HepG2 (cell line): Measurements from ENCODE around the gene SELENOW. TPM values are rescaled to one million over a fixed set of nuclear protein-coding genes. Genes with fewer than 3 reads are reported as not detected.
A peak's percentile ranks its signal among the peaks of the same experiment; 100 is the strongest.

ENCODE experiments used
- ARNT2 ChIP-seq: sonication (generic); formaldehyde crosslinking; IDR thresholded peaks from 2 replicates; pipeline ENCODE4 v1.8.0; 2022; ENCODE audit warnings: mild to moderate bottlenecking, low read depth, missing genetic modification reagents, moderate library complexity
- CTCF ChIP-seq: sonication (generic); formaldehyde crosslinking; IDR thresholded peaks from 2 replicates; pipeline ENCODE4 v1.5.0; 2020; ENCODE audit warnings: mild to moderate bottlenecking, missing genetic modification reagents, moderate library complexity
- DBP ChIP-seq: sonication (generic); formaldehyde crosslinking; IDR thresholded peaks from 2 replicates; pipeline ENCODE4 v1.4.0; 2020; ENCODE audit warnings: missing genetic modification reagents; ENCODE audit errors: not compliant biosample characterization
- EP300 ChIP-seq, 3 experiments: sonication (generic) in 1 of 3; formaldehyde crosslinking in 1 of 3; IDR thresholded peaks; 2 replicates each; pipeline versions ENCODE4 v1.5.1 to v1.6.1; 2011 to 2020; ENCODE audit warnings: low read depth in 2 of 3, low read length in 2 of 3, borderline replicate concordance in 1 of 3, improper control_type of control experiment in 1 of 3, mild to moderate bottlenecking in 1 of 3, missing genetic modification reagents in 1 of 3, moderate library complexity in 1 of 3
- FOXM1 ChIP-seq: sonication (generic); formaldehyde crosslinking; IDR thresholded peaks from 2 replicates; pipeline ENCODE4 v1.5.0; 2020; ENCODE audit warnings: missing genetic modification reagents
- GATAD1 ChIP-seq: IDR thresholded peaks from 2 replicates; pipeline ENCODE4 v1.6.1; 2016; ENCODE audit warnings: missing genetic modification reagents, missing compliant biosample characterization
- GMEB1 ChIP-seq: sonication (generic); formaldehyde crosslinking; IDR thresholded peaks from 2 replicates; pipeline ENCODE4 v1.5.1; 2020; ENCODE audit warnings: missing genetic modification reagents, mild to moderate bottlenecking, borderline replicate concordance
- MTF2 ChIP-seq: sonication (generic); formaldehyde crosslinking; IDR thresholded peaks from 2 replicates; pipeline ENCODE4 v1.5.0; 2020; ENCODE audit warnings: missing genetic modification reagents, borderline replicate concordance
- PAF1 ChIP-seq: IDR thresholded peaks from 2 replicates; pipeline ENCODE4 v1.6.1; 2016; ENCODE audit warnings: missing genetic modification reagents, missing compliant biosample characterization
- PCBP1 ChIP-seq: fragments of 200-400 bp; formaldehyde crosslinking; IDR thresholded peaks from 2 replicates; pipeline ENCODE4 v1.6.1; 2017; ENCODE audit warnings: mild to moderate bottlenecking, low read depth, low read length, borderline replicate concordance
- PTBP1 ChIP-seq: fragments of 200-400 bp; formaldehyde crosslinking; IDR thresholded peaks from 2 replicates; pipeline ENCODE4 v1.6.1; 2018; ENCODE audit warnings: low read length, low read depth; ENCODE audit not compliant: poor library complexity, severe bottlenecking
- RORA ChIP-seq: sonication (generic); formaldehyde crosslinking; IDR thresholded peaks from 2 replicates; pipeline ENCODE4 v1.5.0; 2020; ENCODE audit warnings: mild to moderate bottlenecking, missing genetic modification reagents, moderate library complexity
- SP2 ChIP-seq: sonication (generic); formaldehyde crosslinking; IDR thresholded peaks from 2 replicates; pipeline ENCODE4 v1.5.1; 2020; ENCODE audit warnings: mild to moderate bottlenecking, missing genetic modification reagents
- SPEN ChIP-seq: sonication (generic); formaldehyde crosslinking; IDR thresholded peaks from 2 replicates; pipeline ENCODE4 v1.5.1; 2020; ENCODE audit warnings: low read depth, mild to moderate bottlenecking, missing genetic modification reagents
- YY1 ChIP-seq: IDR thresholded peaks from 2 replicates; pipeline ENCODE4 v1.6.1; 2011; ENCODE audit warnings: low read length, low read depth, moderate library complexity, mild to moderate bottlenecking; ENCODE audit not compliant: insufficient read depth, insufficient replicate concordance
- ZBTB8A ChIP-seq: sonication (generic); formaldehyde crosslinking; IDR thresholded peaks from 2 replicates; pipeline ENCODE4 v1.4.0; 2020; ENCODE audit warnings: mild to moderate bottlenecking, low read depth, missing genetic modification reagents, borderline replicate concordance
- ZNF101 ChIP-seq: sonication (generic); formaldehyde crosslinking; IDR thresholded peaks from 2 replicates; pipeline ENCODE4 v1.4.0; 2020; ENCODE audit warnings: mild to moderate bottlenecking, low read depth, missing genetic modification reagents, borderline replicate concordance
- ZNF3 ChIP-seq: IDR thresholded peaks from 2 replicates; pipeline ENCODE4 v1.7.0; 2017; ENCODE audit warnings: inconsistent platforms
- ZNF572 ChIP-seq: sonication (generic); formaldehyde crosslinking; IDR thresholded peaks from 2 replicates; pipeline ENCODE4 v1.5.1; 2020; ENCODE audit warnings: mild to moderate bottlenecking, missing genetic modification reagents
- ZNF644 ChIP-seq: IDR thresholded peaks from 2 replicates; pipeline ENCODE4 v1.6.1; 2016; ENCODE audit warnings: low read depth
- ZNF768 ChIP-seq: sonication (generic); formaldehyde crosslinking; IDR thresholded peaks from 2 replicates; pipeline ENCODE4 v1.4.0; 2020; ENCODE audit warnings: missing genetic modification reagents
- polyA plus RNA-seq, 8 experiments: library from polyadenylated mRNA; depleted of rRNA in 3 of 8; stranded (reverse) in 7 of 8; unstranded in 1 of 8; fragments of >200 nt; fragmentation: Illumina TruSeq in 4 of 8; extraction: Trizol in 4 of 8; gene quantifications; 2 replicates each; pipeline versions ENCODE4 v1.2.1 to v1.2.3, GENCODE V29; 2011 to 2016; ENCODE audit warnings: low read depth in 4 of 8, missing spikeins in 1 of 8, mixed read lengths in 1 of 8; ENCODE audit not compliant: insufficient read depth in 1 of 8
- total RNA-seq, 5 experiments: library from RNA; depleted of rRNA; stranded (reverse); fragments of >200 nt; fragmentation: Illumina TruSeq; extraction: Trizol; gene quantifications; 2 replicates each; pipeline ENCODE4 v1.2.3, GENCODE V29; 2016; ENCODE audit warnings: low read depth in 1 of 5
- TF ChIP-seq, protein P1 (sequence below): sonication (generic); formaldehyde crosslinking; IDR thresholded peaks from 2 replicates; pipeline ENCODE4 v1.4.0; 2020; ENCODE audit warnings: missing genetic modification reagents

Gene SELENOW
- total and polyA plus RNA-seq, 2 of the 13 experiments (the other 11 are each of a cell fraction or from before 2014, with no cell fraction given), result 50.3 to 64.7 TPM

DNA sequence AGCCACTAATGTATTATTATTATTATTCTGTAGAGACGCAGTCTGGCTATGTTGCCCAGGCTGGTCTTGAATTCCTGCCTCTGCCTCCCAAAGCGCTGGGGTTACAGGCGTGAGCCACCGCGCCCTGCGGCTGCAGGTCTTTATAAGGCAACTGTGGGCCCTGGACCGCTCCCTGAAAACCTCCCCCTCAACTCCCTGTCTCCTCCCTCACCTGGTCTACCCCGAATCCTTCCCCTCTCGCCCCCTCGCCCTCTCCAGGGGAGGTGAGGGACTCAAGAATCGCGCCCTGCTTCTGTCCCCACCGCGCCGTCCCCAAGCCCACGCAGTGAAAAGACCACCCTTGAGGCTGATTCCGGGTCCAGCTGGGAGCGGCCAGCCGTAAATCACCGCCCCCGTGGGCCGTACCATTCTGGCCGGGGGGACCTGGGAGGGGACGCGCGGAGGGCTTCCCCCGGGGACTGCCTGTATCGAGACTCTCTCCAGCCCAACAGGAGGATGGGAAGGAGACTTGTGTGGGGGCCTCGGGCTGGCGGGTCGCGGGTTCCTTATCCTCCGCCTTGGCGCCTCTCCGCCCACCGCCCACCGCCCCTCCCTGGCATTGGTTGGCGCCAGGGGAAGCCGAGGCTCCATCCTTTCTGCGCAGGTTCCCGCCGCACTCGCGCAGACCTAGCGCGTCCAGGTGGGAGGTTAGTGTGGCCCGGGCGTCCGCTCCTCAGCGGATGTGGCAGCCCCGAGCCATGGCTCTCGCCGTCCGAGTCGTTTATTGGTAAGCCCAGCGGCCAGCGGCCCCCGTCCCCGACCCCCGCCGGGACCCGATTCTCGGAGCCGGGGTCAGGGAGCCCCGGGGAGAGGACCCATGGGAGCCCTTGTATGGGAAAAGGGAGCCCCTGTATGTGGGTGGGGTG is at the start of gene SELENOW (continued):
- TF ChIP-seq SPEN (CRISPR knock-in tag) (peak; percentile 55), GATAD1 (CRISPR knock-in tag) (no peak; the same call in 1 of the 2 replicates), ZNF101 (no peak), ZNF768 (peak; percentile 48), MTF2 (CRISPR knock-in tag) (no peak), DBP (peak; percentile 23), FOXM1 (CRISPR knock-in tag) (0 out of 2 replicates have a peak, but pooled peaks have one; percentile 66), RORA (CRISPR knock-in tag) (no peak), CTCF (CRISPR knock-in tag) (no peak), SP2 (peak; percentile 33; the same call in 1 of the 2 replicates), PCBP1 (peak; percentile 88), ARNT2 (CRISPR knock-in tag) (0 out of 2 replicates have a peak, but pooled peaks have one; percentile 20), GMEB1 (CRISPR knock-in tag) (peak; percentile 57), ZNF3 (CRISPR knock-in tag) (no peak), ZNF644 (CRISPR knock-in tag) (no peak), PAF1 (CRISPR knock-in tag) (no peak), ZBTB8A (CRISPR knock-in tag) (no peak), EP300 (IDR thresholded peaks at IDR 0.05; ENCODE audit: low read depth in 2 of 2, low read length in 2 of 2) (no peak), EP300 (CRISPR knock-in tag; IDR thresholded peaks at IDR 0.05; ENCODE audit: borderline replicate concordance) (no peak), ZNF572 (CRISPR knock-in tag) (no peak), YY1 (peak; percentile 23), PTBP1 (no peak)
- TF ChIP-seq, protein P1, sequence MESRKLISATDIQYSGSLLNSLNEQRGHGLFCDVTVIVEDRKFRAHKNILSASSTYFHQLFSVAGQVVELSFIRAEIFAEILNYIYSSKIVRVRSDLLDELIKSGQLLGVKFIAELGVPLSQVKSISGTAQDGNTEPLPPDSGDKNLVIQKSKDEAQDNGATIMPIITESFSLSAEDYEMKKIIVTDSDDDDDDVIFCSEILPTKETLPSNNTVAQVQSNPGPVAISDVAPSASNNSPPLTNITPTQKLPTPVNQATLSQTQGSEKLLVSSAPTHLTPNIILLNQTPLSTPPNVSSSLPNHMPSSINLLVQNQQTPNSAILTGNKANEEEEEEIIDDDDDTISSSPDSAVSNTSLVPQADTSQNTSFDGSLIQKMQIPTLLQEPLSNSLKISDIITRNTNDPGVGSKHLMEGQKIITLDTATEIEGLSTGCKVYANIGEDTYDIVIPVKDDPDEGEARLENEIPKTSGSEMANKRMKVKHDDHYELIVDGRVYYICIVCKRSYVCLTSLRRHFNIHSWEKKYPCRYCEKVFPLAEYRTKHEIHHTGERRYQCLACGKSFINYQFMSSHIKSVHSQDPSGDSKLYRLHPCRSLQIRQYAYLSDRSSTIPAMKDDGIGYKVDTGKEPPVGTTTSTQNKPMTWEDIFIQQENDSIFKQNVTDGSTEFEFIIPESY (CRISPR knock-in tag), result no peak
